SK-N-SH (cell line): ENCODE measurements around the gene TARBP1. TPM values are rescaled to one million over a fixed set of nuclear protein-coding genes. Genes with fewer than 3 reads are reported as not detected.

Experiments used
- CTCF ChIA-PET: fragments of 300-600, 350-600 bp; formaldehyde crosslinking; extraction: SDS; loops from one replicate; lab custom pipeline; 2021; lab: Yijun Ruan, JAX
- POLR2A ChIA-PET: fragments of 350-600 bp; sonication (Branson Sonifier 250); formaldehyde crosslinking; extraction: SDS; loops from one replicate; lab custom pipeline; 2020; ENCODE audit warnings: antibody characterized with exemption, inconsistent platforms; lab: Yijun Ruan, JAX
- DNase-seq: peaks from one replicate; pipeline ENCODE4 v3.0.0; 2012
- H2AFZ ChIP-seq: fragments of 200-600 bp; sonication (generic); 2 replicates; pipeline ENCODE4 v1.8.1; 2016; ENCODE audit warnings: antibody characterized with exemption, mild to moderate bottlenecking, low read depth
- H3F3A ChIP-seq: fragments of 200-600 bp; sonication (generic); replicated peaks from 2 replicates; pipeline ENCODE3; 2016; ENCODE audit warnings: antibody characterized with exemption, mild to moderate bottlenecking; ENCODE audit not compliant: insufficient read depth
- H3K27ac ChIP-seq, 2 experiments: fragments of 200-500 bp in 1 of 2; fragments of 200-600 bp in 1 of 2; sonication (Bioruptor generic) in 1 of 2; sonication (generic), shearing (Covaris generic) in 1 of 2; 2 replicates each; pipeline versions ENCODE4 v1.5.1 to v1.6.1; 2014 to 2016; ENCODE audit warnings: low read depth in 2 of 2, inconsistent platforms in 1 of 2, low read length in 1 of 2, mild to moderate bottlenecking in 1 of 2, mixed read lengths in 1 of 2
- H3K27me3 ChIP-seq: fragments of 200-600 bp; sonication (generic), shearing (Covaris generic); 2 replicates; pipeline ENCODE4 v1.6.1; 2016; ENCODE audit warnings: mixed run types; ENCODE audit not compliant: insufficient read depth
- H3K36me3 ChIP-seq, 2 experiments: fragments of 200-500 bp in 1 of 2; fragments of 200-600 bp in 1 of 2; sonication (Bioruptor generic) in 1 of 2; sonication (generic) in 1 of 2; replicated peaks in 1 of 2; 2 replicates each; pipeline versions ENCODE3 to v1.5.1; 2014 to 2016; ENCODE audit warnings: low read length in 1 of 2, mild to moderate bottlenecking in 1 of 2; ENCODE audit not compliant: insufficient read depth in 2 of 2, control insufficient read depth in 1 of 2
- H3K4me1 ChIP-seq, 2 experiments: fragments of 200-500 bp in 1 of 2; fragments of 200-600 bp in 1 of 2; sonication (Bioruptor generic) in 1 of 2; sonication (generic), shearing (Covaris generic) in 1 of 2; 2 replicates each; pipeline versions ENCODE4 v1.5.1 to v1.6.1; 2014 to 2016; ENCODE audit warnings: low read depth in 1 of 2, low read length in 1 of 2, mixed run types in 1 of 2; ENCODE audit not compliant: insufficient read depth in 2 of 2, control insufficient read depth in 1 of 2
- H3K4me2 ChIP-seq: fragments of 200-600 bp; sonication (generic), shearing (Covaris generic); 2 replicates; pipeline ENCODE4 v1.6.1; 2017; ENCODE audit warnings: mixed run types
- H3K4me3 ChIP-seq, 2 experiments: fragments of 200-500 bp in 1 of 2; fragments of 200-600 bp in 1 of 2; sonication (Bioruptor generic) in 1 of 2; sonication (generic), shearing (Covaris generic) in 1 of 2; 2 replicates each; pipeline versions ENCODE4 v1.5.1 to v1.8.1; 2014 to 2016; ENCODE audit warnings: low read depth in 2 of 2, inconsistent platforms in 1 of 2, low read length in 1 of 2, mild to moderate bottlenecking in 1 of 2, mixed read lengths in 1 of 2, moderate library complexity in 1 of 2
- H3K79me2 ChIP-seq: fragments of 200-600 bp; sonication (generic); 2 replicates; pipeline ENCODE4 v1.8.1; 2017; ENCODE audit warnings: mild to moderate bottlenecking; ENCODE audit not compliant: insufficient read depth
- H3K9ac ChIP-seq: fragments of 200-600 bp; sonication (generic); 2 replicates; pipeline ENCODE4 v1.6.1; 2017; ENCODE audit warnings: mixed run types
- H3K9me2 ChIP-seq: fragments of 200-600 bp; sonication (generic); 2 replicates; pipeline ENCODE4 v1.6.1; 2017; ENCODE audit warnings: mixed run types
- H3K9me3 ChIP-seq: fragments of 200-600 bp; sonication (generic); 2 replicates; pipeline ENCODE4 v1.6.1; 2017; ENCODE audit warnings: mixed run types, mild to moderate bottlenecking, moderate library complexity
- H4K20me1 ChIP-seq: fragments of 200-600 bp; sonication (generic); 2 replicates; pipeline ENCODE4 v1.6.1; 2017; ENCODE audit warnings: mild to moderate bottlenecking, mixed run types; ENCODE audit not compliant: insufficient read depth
- ELF1 ChIP-seq: IDR thresholded peaks from 2 replicates; pipeline ENCODE4 v1.4.0; 2012
- EP300 ChIP-seq, 2 experiments: IDR thresholded peaks; 2 replicates each; pipeline versions ENCODE4 v1.4.0 to v1.6.1; 2012; ENCODE audit warnings: borderline replicate concordance in 1 of 2, low read depth in 1 of 2, low read length in 1 of 2
- FOXJ3 ChIP-seq: sonication (generic); formaldehyde crosslinking; IDR thresholded peaks from 2 replicates; pipeline ENCODE4 v1.5.1; 2020; ENCODE audit warnings: mild to moderate bottlenecking, missing genetic modification reagents
- FOXM1 ChIP-seq: IDR thresholded peaks from 2 replicates; pipeline ENCODE4 v1.4.0; 2012; ENCODE audit warnings: low read depth, mild to moderate bottlenecking
- GABPA ChIP-seq: IDR thresholded peaks from 2 replicates; pipeline ENCODE4 v1.4.0; 2012; ENCODE audit warnings: low read depth, mild to moderate bottlenecking
- JUND ChIP-seq: IDR thresholded peaks from 2 replicates; pipeline ENCODE4 v1.4.0; 2012
- MEF2A ChIP-seq: IDR thresholded peaks from 2 replicates; pipeline ENCODE4 v1.4.0; 2012; ENCODE audit warnings: low read depth, borderline replicate concordance
- MXI1 ChIP-seq: IDR thresholded peaks from 2 replicates; pipeline ENCODE4 v1.6.1; 2012; ENCODE audit warnings: mild to moderate bottlenecking, low read depth, low read length, improper control_type of control experiment
- RCOR1 ChIP-seq: fragments of 150-350 bp; IDR thresholded peaks from 2 replicates; pipeline ENCODE4 v1.6.1; 2017; ENCODE audit warnings: antibody characterized with exemption, low read length
- REST ChIP-seq: IDR thresholded peaks from 2 replicates; pipeline ENCODE4 v1.6.1; 2012; ENCODE audit warnings: mild to moderate bottlenecking, low read depth, low read length, moderate library complexity
- RFX5 ChIP-seq: IDR thresholded peaks from 2 replicates; pipeline ENCODE4 v1.6.1; 2012; ENCODE audit warnings: mild to moderate bottlenecking, improper control_type of control experiment, low read length
- RXRA ChIP-seq: IDR thresholded peaks from 2 replicates; pipeline ENCODE4 v1.4.0; 2012; ENCODE audit warnings: low read depth, mild to moderate bottlenecking, borderline replicate concordance
- SMC3 ChIP-seq: IDR thresholded peaks from 2 replicates; pipeline ENCODE4 v1.6.1; 2012; ENCODE audit warnings: low read depth, low read length, improper control_type of control experiment
- TEAD4 ChIP-seq: IDR thresholded peaks from 2 replicates; pipeline ENCODE4 v1.4.0; 2012; ENCODE audit warnings: mild to moderate bottlenecking, borderline replicate concordance; ENCODE audit not compliant: insufficient read depth
- USF1 ChIP-seq: IDR thresholded peaks from 2 replicates; pipeline ENCODE4 v1.4.0; 2012; ENCODE audit warnings: low read depth, borderline replicate concordance
- YY1 ChIP-seq: IDR thresholded peaks from 2 replicates; pipeline ENCODE4 v1.4.0; 2012; ENCODE audit warnings: low read depth, mild to moderate bottlenecking
- WGBS: methylation state at CpG from one replicate; pipeline ENCODE4 v1.1.6; 2017; ENCODE audit warnings: low lambda C conversion rate; 5-methylcytosine and 5-hydroxymethylcytosine counted together
- polyA plus RNA-seq, 3 experiments: library from polyadenylated mRNA; depleted of rRNA; stranded (reverse); fragments of >200 nt; gene quantifications; 2 replicates each; pipeline ENCODE4 v1.2.3, GENCODE V29; 2012
- TF ChIP-seq, protein P1 (sequence below): IDR thresholded peaks from 2 replicates; pipeline ENCODE4 v1.4.0; 2012; ENCODE audit warnings: low read depth, borderline replicate concordance
- TF ChIP-seq, protein P2 (sequence below): fragments of 150-350 bp; IDR thresholded peaks from 2 replicates; pipeline ENCODE4 v1.6.1; 2016; ENCODE audit warnings: mild to moderate bottlenecking, low read depth, low read length
- TF ChIP-seq, protein P3 (sequence below): fragments of 150-350 bp; IDR thresholded peaks from 2 replicates; pipeline ENCODE4 v1.6.1; 2017; ENCODE audit warnings: antibody characterized with exemption, low read length, low read depth, borderline replicate concordance
- TF ChIP-seq, protein P4 (sequence below): IDR thresholded peaks from 2 replicates; pipeline ENCODE4 v1.4.0; 2012; ENCODE audit warnings: low read depth

The TARBP1 gene
- polyA plus RNA-seq, 1 of the 3 experiments (the other 2 are of a cell fraction): 33.0 TPM

DNA sequence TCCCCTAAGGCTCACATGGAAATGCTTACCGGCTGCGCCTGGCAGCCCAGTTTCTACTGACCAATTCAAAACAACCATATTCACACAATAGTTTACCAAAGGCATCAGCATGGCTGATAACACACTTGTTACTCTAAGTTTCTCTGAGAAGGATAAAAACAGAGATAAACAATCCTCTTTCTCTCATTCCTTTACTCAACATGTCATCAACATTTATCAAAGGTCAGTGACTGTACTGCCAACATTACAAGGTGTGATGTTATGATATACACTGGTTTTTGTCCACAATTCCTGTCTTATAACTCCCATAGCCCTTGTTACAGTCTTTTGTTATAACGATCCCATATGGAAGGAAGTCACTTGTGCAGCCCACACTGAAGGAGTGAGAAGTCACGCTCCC is 72.1 kb downstream of the TARBP1 start:
- Histone ChIP-seq H3K9ac (no peak overlapping the region), H3K36me3 (peaks cover 8 to 24% of the 10 kb centered on the region in 2 experiments), H3K27me3 (no peaks in the 10 kb centered on the region), H3K9me2 (no peaks in the 10 kb centered on the region), H3K9me3 (no peaks in the 10 kb centered on the region), H3F3A (no peaks in the 10 kb centered on the region), H2AFZ (no peak overlapping the region), H3K79me2 (no peaks in the 10 kb centered on the region), H4K20me1 (no peaks in the 10 kb centered on the region), H3K4me3 (no peak overlapping the region), H3K4me1 (peaks cover 0 to 11% of the 10 kb centered on the region in 2 experiments; a peak in 2 of 4 replicates), H3K4me2 (no peak overlapping the region), H3K27ac (no peak overlapping the region)
- TF ChIP-seq MXI1 (no peak), JUND (no peak), USF1 (no peak), SMC3 (no peak), TEAD4 (no peak), RXRA (no peak), FOXJ3 (CRISPR knock-in tag) (no peak), FOXM1 (no peak)
- TF ChIP-seq, protein P1, sequence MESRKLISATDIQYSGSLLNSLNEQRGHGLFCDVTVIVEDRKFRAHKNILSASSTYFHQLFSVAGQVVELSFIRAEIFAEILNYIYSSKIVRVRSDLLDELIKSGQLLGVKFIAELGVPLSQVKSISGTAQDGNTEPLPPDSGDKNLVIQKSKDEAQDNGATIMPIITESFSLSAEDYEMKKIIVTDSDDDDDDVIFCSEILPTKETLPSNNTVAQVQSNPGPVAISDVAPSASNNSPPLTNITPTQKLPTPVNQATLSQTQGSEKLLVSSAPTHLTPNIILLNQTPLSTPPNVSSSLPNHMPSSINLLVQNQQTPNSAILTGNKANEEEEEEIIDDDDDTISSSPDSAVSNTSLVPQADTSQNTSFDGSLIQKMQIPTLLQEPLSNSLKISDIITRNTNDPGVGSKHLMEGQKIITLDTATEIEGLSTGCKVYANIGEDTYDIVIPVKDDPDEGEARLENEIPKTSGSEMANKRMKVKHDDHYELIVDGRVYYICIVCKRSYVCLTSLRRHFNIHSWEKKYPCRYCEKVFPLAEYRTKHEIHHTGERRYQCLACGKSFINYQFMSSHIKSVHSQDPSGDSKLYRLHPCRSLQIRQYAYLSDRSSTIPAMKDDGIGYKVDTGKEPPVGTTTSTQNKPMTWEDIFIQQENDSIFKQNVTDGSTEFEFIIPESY: no peak
- TF ChIP-seq, protein P2, sequence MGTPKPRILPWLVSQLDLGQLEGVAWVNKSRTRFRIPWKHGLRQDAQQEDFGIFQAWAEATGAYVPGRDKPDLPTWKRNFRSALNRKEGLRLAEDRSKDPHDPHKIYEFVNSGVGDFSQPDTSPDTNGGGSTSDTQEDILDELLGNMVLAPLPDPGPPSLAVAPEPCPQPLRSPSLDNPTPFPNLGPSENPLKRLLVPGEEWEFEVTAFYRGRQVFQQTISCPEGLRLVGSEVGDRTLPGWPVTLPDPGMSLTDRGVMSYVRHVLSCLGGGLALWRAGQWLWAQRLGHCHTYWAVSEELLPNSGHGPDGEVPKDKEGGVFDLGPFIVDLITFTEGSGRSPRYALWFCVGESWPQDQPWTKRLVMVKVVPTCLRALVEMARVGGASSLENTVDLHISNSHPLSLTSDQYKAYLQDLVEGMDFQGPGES: no peak
- DNase-seq: no peak
- CTCF ChIA-PET: interaction anchor here (0.6 to 1.6 kb wide), 2 partner anchors 14 to 1846 kb away, joined by 3 to 4 read pairs; no protein-coding TSS in a partner anchor
- 100% methylated on average over 4 of the region's 4 CpGs for WGBS
- POLR2A ChIA-PET: no interaction called here

DNA sequence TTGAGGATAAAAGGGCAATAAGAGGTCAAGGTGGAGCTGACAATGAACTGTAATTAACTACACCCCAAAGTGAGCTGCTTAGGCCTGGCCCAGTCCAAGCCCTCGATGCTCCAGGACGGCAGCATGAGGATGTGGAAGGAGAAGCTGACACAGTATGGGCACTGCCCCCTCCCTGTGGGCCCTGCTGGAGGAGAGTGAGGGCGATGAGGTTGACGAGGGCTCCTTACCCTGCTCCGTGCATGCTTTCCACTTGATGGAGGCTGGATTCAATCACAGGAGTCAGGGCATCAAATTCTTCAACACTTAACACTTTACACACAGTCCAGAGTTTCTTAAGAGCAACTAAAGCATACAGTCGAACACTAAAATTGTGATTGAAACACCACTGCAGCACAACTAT is 73.3 kb downstream of the TARBP1 start:
- Histone ChIP-seq H2AFZ (no peak overlapping the region), H3K9ac (no peak overlapping the region), H3K4me2 (no peak overlapping the region), H3K79me2 (no peaks in the 10 kb centered on the region), H3K4me3 (no peak overlapping the region), H4K20me1 (no peaks in the 10 kb centered on the region), H3F3A (peaks cover 4% of the 10 kb centered on the region), H3K27me3 (no peaks in the 10 kb centered on the region), H3K9me2 (no peaks in the 10 kb centered on the region), H3K36me3 (peaks cover 7 to 24% of the 10 kb centered on the region in 2 experiments), H3K9me3 (no peaks in the 10 kb centered on the region), H3K27ac (no peak overlapping the region), H3K4me1 (peaks cover 0 to 8% of the 10 kb centered on the region in 2 experiments; a peak in 3 of 4 replicates)
- no peak for DNase-seq
- CTCF ChIA-PET: no interaction called here
- POLR2A ChIA-PET: no interaction called here
- TF ChIP-seq ELF1 (no peak), EP300 (IDR thresholded peaks at IDR 0.05; ENCODE audit: borderline replicate concordance in 1 of 2, low read depth in 1 of 2, low read length in 1 of 2) (no peak), MEF2A (no peak), RFX5 (no peak), JUND (no peak), SMC3 (no peak), RCOR1 (no peak), YY1 (no peak), RXRA (no peak), REST (no peak), GABPA (no peak), MXI1 (no peak)
- TF ChIP-seq, protein P3, sequence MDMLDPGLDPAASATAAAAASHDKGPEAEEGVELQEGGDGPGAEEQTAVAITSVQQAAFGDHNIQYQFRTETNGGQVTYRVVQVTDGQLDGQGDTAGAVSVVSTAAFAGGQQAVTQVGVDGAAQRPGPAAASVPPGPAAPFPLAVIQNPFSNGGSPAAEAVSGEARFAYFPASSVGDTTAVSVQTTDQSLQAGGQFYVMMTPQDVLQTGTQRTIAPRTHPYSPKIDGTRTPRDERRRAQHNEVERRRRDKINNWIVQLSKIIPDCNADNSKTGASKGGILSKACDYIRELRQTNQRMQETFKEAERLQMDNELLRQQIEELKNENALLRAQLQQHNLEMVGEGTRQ: no peak
- TF ChIP-seq, protein P4, sequence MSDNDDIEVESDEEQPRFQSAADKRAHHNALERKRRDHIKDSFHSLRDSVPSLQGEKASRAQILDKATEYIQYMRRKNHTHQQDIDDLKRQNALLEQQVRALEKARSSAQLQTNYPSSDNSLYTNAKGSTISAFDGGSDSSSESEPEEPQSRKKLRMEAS: no peak
- 93% methylated on average over 6 of the region's 6 CpGs for WGBS
